ENCODE results near the gene ABT1.

DNA sequence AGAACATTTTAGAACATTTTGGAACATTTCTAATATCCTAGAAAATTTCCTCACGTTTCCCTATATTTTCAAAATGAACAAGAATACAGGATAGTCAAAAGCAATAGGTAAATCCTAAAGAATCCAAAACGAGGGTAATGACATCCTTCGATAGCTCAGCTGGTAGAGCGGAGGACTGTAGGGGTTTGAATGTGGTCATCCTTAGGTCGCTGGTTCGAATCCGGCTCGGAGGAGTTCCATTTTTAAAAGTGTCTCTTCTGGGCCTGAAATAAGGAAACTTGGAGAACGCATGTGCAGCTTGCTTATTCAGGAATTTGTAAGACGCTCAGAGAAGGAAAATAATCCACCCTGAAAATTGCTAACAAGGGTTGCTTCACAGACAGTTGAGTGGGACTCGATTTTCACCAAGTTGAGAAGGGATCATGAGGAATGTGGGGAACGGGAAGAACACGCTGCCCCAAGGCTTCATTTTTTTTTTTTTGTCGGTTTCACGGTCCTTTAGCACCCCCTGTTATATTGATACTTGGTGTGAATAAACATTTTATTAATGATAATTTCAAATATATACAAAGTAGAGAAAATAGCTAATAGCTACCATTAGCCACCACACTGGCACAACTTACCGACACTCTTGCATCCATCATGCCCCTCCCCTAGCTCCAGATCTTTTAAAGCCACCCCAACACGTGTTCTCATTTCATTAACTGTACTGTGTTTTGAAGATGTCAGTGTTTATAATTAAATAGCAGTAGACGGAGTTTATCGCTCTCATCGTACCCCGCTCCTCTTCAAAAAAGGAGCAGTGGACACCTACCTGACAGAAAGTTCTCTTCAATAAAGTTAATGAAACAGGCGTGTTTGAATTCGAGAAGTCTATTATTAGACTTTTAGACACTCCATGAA is 1.8 kb upstream of the ABT1 start:
- TF ChIP-seq, protein P1, sequence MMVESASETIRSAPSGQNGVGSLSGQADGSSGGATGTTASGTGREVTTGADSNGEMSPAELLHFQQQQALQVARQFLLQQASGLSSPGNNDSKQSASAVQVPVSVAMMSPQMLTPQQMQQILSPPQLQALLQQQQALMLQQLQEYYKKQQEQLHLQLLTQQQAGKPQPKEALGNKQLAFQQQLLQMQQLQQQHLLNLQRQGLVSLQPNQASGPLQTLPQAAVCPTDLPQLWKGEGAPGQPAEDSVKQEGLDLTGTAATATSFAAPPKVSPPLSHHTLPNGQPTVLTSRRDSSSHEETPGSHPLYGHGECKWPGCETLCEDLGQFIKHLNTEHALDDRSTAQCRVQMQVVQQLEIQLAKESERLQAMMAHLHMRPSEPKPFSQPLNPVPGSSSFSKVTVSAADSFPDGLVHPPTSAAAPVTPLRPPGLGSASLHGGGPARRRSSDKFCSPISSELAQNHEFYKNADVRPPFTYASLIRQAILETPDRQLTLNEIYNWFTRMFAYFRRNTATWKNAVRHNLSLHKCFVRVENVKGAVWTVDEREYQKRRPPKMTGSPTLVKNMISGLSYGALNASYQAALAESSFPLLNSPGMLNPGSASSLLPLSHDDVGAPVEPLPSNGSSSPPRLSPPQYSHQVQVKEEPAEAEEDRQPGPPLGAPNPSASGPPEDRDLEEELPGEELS (CRISPR knock-in tag; IDR thresholded peaks at IDR 0.05), result no peak
- no peak for TF ChIP-seq ATF2 (CRISPR knock-in tag; IDR thresholded peaks at IDR 0.05; ENCODE audit: borderline replicate concordance, low read depth)
- TF ChIP-seq, protein P2, sequence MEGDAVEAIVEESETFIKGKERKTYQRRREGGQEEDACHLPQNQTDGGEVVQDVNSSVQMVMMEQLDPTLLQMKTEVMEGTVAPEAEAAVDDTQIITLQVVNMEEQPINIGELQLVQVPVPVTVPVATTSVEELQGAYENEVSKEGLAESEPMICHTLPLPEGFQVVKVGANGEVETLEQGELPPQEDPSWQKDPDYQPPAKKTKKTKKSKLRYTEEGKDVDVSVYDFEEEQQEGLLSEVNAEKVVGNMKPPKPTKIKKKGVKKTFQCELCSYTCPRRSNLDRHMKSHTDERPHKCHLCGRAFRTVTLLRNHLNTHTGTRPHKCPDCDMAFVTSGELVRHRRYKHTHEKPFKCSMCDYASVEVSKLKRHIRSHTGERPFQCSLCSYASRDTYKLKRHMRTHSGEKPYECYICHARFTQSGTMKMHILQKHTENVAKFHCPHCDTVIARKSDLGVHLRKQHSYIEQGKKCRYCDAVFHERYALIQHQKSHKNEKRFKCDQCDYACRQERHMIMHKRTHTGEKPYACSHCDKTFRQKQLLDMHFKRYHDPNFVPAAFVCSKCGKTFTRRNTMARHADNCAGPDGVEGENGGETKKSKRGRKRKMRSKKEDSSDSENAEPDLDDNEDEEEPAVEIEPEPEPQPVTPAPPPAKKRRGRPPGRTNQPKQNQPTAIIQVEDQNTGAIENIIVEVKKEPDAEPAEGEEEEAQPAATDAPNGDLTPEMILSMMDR (IDR thresholded peaks at IDR 0.05), result no peak
- TF ChIP-seq GTF2I (CRISPR knock-in tag; conservative IDR thresholded peaks at IDR 0.05), result no peak
- TF ChIP-seq ZNF232 (CRISPR knock-in tag; IDR thresholded peaks at IDR 0.05), result 0 out of 2 replicates have a peak, but pooled peaks have one; percentile 31
- TF ChIP-seq, protein P3, sequence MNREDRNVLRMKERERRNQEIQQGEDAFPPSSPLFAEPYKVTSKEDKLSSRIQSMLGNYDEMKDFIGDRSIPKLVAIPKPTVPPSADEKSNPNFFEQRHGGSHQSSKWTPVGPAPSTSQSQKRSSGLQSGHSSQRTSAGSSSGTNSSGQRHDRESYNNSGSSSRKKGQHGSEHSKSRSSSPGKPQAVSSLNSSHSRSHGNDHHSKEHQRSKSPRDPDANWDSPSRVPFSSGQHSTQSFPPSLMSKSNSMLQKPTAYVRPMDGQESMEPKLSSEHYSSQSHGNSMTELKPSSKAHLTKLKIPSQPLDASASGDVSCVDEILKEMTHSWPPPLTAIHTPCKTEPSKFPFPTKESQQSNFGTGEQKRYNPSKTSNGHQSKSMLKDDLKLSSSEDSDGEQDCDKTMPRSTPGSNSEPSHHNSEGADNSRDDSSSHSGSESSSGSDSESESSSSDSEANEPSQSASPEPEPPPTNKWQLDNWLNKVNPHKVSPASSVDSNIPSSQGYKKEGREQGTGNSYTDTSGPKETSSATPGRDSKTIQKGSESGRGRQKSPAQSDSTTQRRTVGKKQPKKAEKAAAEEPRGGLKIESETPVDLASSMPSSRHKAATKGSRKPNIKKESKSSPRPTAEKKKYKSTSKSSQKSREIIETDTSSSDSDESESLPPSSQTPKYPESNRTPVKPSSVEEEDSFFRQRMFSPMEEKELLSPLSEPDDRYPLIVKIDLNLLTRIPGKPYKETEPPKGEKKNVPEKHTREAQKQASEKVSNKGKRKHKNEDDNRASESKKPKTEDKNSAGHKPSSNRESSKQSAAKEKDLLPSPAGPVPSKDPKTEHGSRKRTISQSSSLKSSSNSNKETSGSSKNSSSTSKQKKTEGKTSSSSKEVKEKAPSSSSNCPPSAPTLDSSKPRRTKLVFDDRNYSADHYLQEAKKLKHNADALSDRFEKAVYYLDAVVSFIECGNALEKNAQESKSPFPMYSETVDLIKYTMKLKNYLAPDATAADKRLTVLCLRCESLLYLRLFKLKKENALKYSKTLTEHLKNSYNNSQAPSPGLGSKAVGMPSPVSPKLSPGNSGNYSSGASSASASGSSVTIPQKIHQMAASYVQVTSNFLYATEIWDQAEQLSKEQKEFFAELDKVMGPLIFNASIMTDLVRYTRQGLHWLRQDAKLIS (CRISPR knock-in tag; IDR thresholded peaks at IDR 0.05; ENCODE audit: borderline replicate concordance), result no peak
- TF ChIP-seq TEAD4 (CRISPR knock-in tag; IDR thresholded peaks at IDR 0.05), result no peak
- TF ChIP-seq, protein P4, sequence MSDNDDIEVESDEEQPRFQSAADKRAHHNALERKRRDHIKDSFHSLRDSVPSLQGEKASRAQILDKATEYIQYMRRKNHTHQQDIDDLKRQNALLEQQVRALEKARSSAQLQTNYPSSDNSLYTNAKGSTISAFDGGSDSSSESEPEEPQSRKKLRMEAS (CRISPR knock-in tag; IDR thresholded peaks at IDR 0.05), result no peak
- no peak for TF ChIP-seq NR2C2 (CRISPR knock-in tag; IDR thresholded peaks at IDR 0.05)
- TF ChIP-seq SOX15 (CRISPR knock-in tag; IDR thresholded peaks at IDR 0.05), result no peak
